Prostate gland (tissue), 2 donors: ENCODE data around the gene GSG1L.

Source experiments
- POLR2A ChIP-seq: fragments of 450-650 bp; IDR thresholded peaks from one replicate; pipeline ENCODE4 v1.6.1; 2016; ENCODE audit warnings: antibody characterized with exemption, mild to moderate bottlenecking
- TF ChIP-seq, protein P1 (sequence below), 4 experiments: fragments of 200-600 bp in 2 of 4; fragments of 450-650 bp in 2 of 4; sonication (generic) in 2 of 4; IDR thresholded peaks; 1 replicate in 3 of 4; 2 replicates in 1 of 4; pipeline ENCODE4 v1.5.1; 2016 to 2019; ENCODE audit warnings: antibody characterized with exemption in 4 of 4, mild to moderate bottlenecking in 2 of 4, moderate library complexity in 2 of 4

DNA sequence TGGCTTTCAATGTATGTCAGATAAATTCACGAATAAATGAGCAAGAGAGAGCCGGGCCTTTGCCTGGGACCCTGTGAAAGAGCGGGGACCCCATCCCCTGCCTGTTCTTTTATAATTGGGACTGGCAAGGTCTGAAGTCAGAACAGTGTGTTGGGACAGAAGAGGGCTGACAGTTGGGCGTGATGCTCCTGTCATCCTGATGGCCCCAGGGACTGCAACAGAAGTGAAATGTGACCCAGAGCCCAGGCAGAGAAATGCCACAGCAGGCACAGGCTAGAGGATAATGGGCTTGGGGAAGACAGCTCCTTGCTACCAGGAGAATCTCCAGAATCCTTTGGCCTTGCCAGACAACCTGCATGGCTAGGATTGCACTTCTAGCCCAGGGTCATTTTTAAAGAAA, 37.9 kb downstream of the GSG1L start:
- TF ChIP-seq, protein P1, sequence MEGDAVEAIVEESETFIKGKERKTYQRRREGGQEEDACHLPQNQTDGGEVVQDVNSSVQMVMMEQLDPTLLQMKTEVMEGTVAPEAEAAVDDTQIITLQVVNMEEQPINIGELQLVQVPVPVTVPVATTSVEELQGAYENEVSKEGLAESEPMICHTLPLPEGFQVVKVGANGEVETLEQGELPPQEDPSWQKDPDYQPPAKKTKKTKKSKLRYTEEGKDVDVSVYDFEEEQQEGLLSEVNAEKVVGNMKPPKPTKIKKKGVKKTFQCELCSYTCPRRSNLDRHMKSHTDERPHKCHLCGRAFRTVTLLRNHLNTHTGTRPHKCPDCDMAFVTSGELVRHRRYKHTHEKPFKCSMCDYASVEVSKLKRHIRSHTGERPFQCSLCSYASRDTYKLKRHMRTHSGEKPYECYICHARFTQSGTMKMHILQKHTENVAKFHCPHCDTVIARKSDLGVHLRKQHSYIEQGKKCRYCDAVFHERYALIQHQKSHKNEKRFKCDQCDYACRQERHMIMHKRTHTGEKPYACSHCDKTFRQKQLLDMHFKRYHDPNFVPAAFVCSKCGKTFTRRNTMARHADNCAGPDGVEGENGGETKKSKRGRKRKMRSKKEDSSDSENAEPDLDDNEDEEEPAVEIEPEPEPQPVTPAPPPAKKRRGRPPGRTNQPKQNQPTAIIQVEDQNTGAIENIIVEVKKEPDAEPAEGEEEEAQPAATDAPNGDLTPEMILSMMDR (IDR thresholded peaks at IDR 0.05), result no peak
- no peak for TF ChIP-seq POLR2A
